Endothelial cell of umbilical vein (primary cell): ENCODE results near the gene METTL26. TPM values are rescaled to one million over a fixed set of nuclear protein-coding genes. Genes with fewer than 3 reads are reported as not detected.

Source experiments
- BruUV-seq: library from RNA; stranded (reverse); fragments of 400-500 nt; replicated peaks from 2 replicates; lab custom pipeline; 2021; lab: Mats Ljungman, UMichigan
- CTCF ChIA-PET: fragments of 300-600, 350-600 bp; sonication (Branson Sonifier 250); formaldehyde crosslinking; loops from one replicate; lab custom pipeline; 2021; ENCODE audit warnings: antibody characterized with exemption, inconsistent platforms; lab: Charles Lee
- POLR2A ChIA-PET: fragments of 300-600, 350-600 bp; sonication (Branson Sonifier 250); formaldehyde crosslinking; loops from one replicate; lab custom pipeline; 2021; ENCODE audit warnings: antibody characterized with exemption, inconsistent platforms; lab: Charles Lee
- DNase-seq: peaks from one replicate; pipeline ENCODE4 v3.0.0-alpha.2; 2011; ENCODE audit warnings: low read depth, low spot score
- FAIRE-seq: peaks from 2 replicates; lab custom pipeline; 2011; peaks lifted over from hg19 to GRCh38; lab: Jason Lieb, UNC
- H2AFZ ChIP-seq: 2 replicates; pipeline ENCODE4 v1.6.0; 2012; ENCODE audit warnings: low read depth, low read length, control low read depth, inconsistent platforms
- H3K27ac ChIP-seq: 2 replicates; pipeline ENCODE4 v1.5.1; 2011; ENCODE audit warnings: low read depth, mild to moderate bottlenecking, control low read depth, low read length, moderate library complexity; ENCODE audit not compliant: insufficient read depth
- H3K27me3 ChIP-seq, 2 experiments: 2 replicates each; pipeline versions ENCODE4 v1.6.0 to v1.6.1; 2011; ENCODE audit warnings: low read length in 2 of 2, mixed read lengths in 1 of 2; ENCODE audit not compliant: control insufficient read depth in 2 of 2, insufficient read depth in 2 of 2
- H3K36me3 ChIP-seq, 2 experiments: 2 replicates in 1 of 2; 3 replicates in 1 of 2; pipeline ENCODE4 v1.5.1; 2011; ENCODE audit warnings: low read length in 2 of 2, mild to moderate bottlenecking in 1 of 2, moderate library complexity in 1 of 2; ENCODE audit not compliant: control insufficient read depth in 2 of 2, insufficient read depth in 2 of 2; ENCODE audit errors: extremely low read depth in 1 of 2
- H3K4me1 ChIP-seq: 3 replicates; pipeline ENCODE4 v1.5.1; 2011; ENCODE audit warnings: mild to moderate bottlenecking, low read length; ENCODE audit not compliant: control insufficient read depth, insufficient read depth; ENCODE audit errors: extremely low read depth
- H3K4me2 ChIP-seq: 2 replicates; pipeline ENCODE4 v1.6.1; 2011; ENCODE audit warnings: low read length, control low read depth, mixed read lengths; ENCODE audit not compliant: insufficient read depth
- H3K4me3 ChIP-seq, 3 experiments: fragments of 200-600 bp in 1 of 3; sonication (generic), shearing (Covaris generic) in 1 of 3; replicated peaks in 1 of 3; 2 replicates each; pipeline ENCODE4 v1.5.1; 2011 to 2016; ENCODE audit warnings: control low read depth in 3 of 3, low read length in 3 of 3, mild to moderate bottlenecking in 2 of 3, inconsistent platforms in 1 of 3, low read depth in 1 of 3, moderate library complexity in 1 of 3; ENCODE audit not compliant: insufficient read depth in 1 of 3
- H3K79me2 ChIP-seq: 2 replicates; pipeline ENCODE4 v1.6.0; 2012; ENCODE audit warnings: low read length, inconsistent platforms; ENCODE audit not compliant: control insufficient read depth, insufficient read depth
- H3K9ac ChIP-seq: replicated peaks from 2 replicates; pipeline ENCODE3; 2011; ENCODE audit warnings: low read length, control low read depth; ENCODE audit not compliant: insufficient read depth; ENCODE audit errors: extremely low read depth
- H3K9me1 ChIP-seq: replicated peaks from 3 replicates; pipeline ENCODE4 v1.6.0; 2011; ENCODE audit warnings: mild to moderate bottlenecking, low read length; ENCODE audit not compliant: control insufficient read depth, insufficient read depth; ENCODE audit errors: extremely low read depth
- H3K9me3 ChIP-seq: replicated peaks from 2 replicates; pipeline ENCODE4 v1.5.1; 2012; ENCODE audit warnings: low read length, inconsistent platforms; ENCODE audit not compliant: control insufficient read depth, insufficient read depth
- H4K20me1 ChIP-seq: replicated peaks from 2 replicates; pipeline ENCODE3; 2011; ENCODE audit warnings: mild to moderate bottlenecking, low read length; ENCODE audit not compliant: control insufficient read depth, insufficient read depth; ENCODE audit errors: extremely low read depth
- CTCF ChIP-seq, 2 donors: IDR thresholded peaks; 1 replicate in 1 of 2; 2 replicates in 1 of 2; pipeline ENCODE4 v1.5.1; 2011; ENCODE audit warnings: low read length in 2 of 2, mild to moderate bottlenecking in 2 of 2, moderate library complexity in 2 of 2, control low read depth in 1 of 2, inconsistent platforms in 1 of 2, low read depth in 1 of 2; ENCODE audit not compliant: insufficient read depth in 1 of 2; ENCODE audit errors: extremely low read depth in 1 of 2
- JUN ChIP-seq: IDR thresholded peaks from 2 replicates; pipeline ENCODE4 v1.6.1; 2011; ENCODE audit warnings: borderline replicate concordance, low read depth; ENCODE audit not compliant: insufficient read length, insufficient read depth
- MAX ChIP-seq: IDR thresholded peaks from 2 replicates; pipeline ENCODE4 v1.6.1; 2011; ENCODE audit not compliant: insufficient read depth, insufficient read length
- POLR2AphosphoS5 ChIP-seq: IDR thresholded peaks from 2 replicates; pipeline ENCODE4 v1.6.1; 2012; ENCODE audit warnings: low read depth, mild to moderate bottlenecking, control low read depth, low read length, moderate library complexity; ENCODE audit not compliant: insufficient read depth
- dilution Hi-C: fragments of 300-500 bp; cut with MboI; formaldehyde crosslinking; loops from one replicate; pipeline ENCODE4 v1.15.0; 2019; ENCODE audit warnings: low sequenced_read_pairs; ENCODE audit not compliant: extremely low pct_ligation_motif_present
- intact Hi-C: fragments of 100-400 bp; cut with micrococcal nuclease; formaldehyde crosslinking; loops from one replicate; pipeline ENCODE4 v1.10.0; 2022
- polyA plus RNA-seq, 4 experiments: library from polyadenylated mRNA; depleted of rRNA in 3 of 4; stranded (reverse) in 3 of 4; unstranded in 1 of 4; fragments of >200 nt; gene quantifications; 2 replicates each; pipeline versions ENCODE4 v1.2.1 to v1.2.3, GENCODE V29; 2011 to 2012; ENCODE audit warnings: missing spikeins in 1 of 4
- total RNA-seq: library from RNA; stranded (reverse); gene quantifications from 2 replicates; pipeline ENCODE4 v1.2.3, GENCODE V29; 2021

METTL26 gene
- total and polyA plus RNA-seq, 2 donors (not counting 3 experiments of a cell fraction or from before 2014, with no cell fraction given) = 114 to 138 TPM

GRCh38 chr16:629185-629832 is 6.8 kb downstream of the METTL26 start:
- Histone ChIP-seq H3K9ac (no peak overlapping the region), H3K27ac (no peak overlapping the region), H3K4me3 (no peak overlapping the region), H4K20me1 (no peaks in the 10 kb centered on the region), H3K36me3 (peaks cover 0 to 5% of the 10 kb centered on the region in 2 experiments), H3K4me2 (no peak overlapping the region), H2AFZ (no peak overlapping the region), H3K79me2 (no peaks in the 10 kb centered on the region), H3K4me1 (peaks cover 3% of the 10 kb centered on the region), H3K27me3 (no peaks in the 10 kb centered on the region), H3K9me3 (no peaks in the 10 kb centered on the region), H3K9me1 (no peaks in the 10 kb centered on the region)
- POLR2A ChIA-PET = no interaction called here
- no peak for DNase-seq
- dilution Hi-C loops (no loop called here), intact Hi-C loops (no loop called here)
- BruUV-seq = no TSS peak
- no peak for FAIRE-seq
- TF ChIP-seq MAX (no peak), JUN (no peak), POLR2AphosphoS5 (no peak), CTCF (IDR thresholded peaks at IDR 0.05; ENCODE audit: extremely low read depth in 1 of 2, insufficient read depth in 1 of 2, low read depth in 1 of 2, low read length in 2 of 2) (no peak)
- CTCF ChIA-PET = no interaction called here
